ENCODE results near the gene TBCCD1.
A peak's percentile ranks its signal among the peaks of the same experiment; 100 is the strongest.

TBCCD1 gene

DNA sequence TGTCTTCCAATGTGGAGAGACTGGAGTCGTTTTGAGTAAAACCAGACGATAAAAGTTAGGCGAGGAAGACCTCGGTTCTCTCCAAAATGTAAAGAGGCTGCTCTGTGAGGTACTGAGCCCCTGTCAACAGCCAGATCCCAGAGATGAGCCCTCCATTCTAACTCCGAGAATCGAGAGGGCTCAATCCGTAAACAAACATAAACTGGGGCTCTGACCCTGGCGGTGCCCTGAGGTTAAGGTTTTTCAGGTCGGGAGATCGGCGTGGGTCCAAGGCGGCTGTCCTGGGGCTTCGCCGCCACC, 417 bp downstream of the TBCCD1 start:
- TF ChIP-seq, protein P1, sequence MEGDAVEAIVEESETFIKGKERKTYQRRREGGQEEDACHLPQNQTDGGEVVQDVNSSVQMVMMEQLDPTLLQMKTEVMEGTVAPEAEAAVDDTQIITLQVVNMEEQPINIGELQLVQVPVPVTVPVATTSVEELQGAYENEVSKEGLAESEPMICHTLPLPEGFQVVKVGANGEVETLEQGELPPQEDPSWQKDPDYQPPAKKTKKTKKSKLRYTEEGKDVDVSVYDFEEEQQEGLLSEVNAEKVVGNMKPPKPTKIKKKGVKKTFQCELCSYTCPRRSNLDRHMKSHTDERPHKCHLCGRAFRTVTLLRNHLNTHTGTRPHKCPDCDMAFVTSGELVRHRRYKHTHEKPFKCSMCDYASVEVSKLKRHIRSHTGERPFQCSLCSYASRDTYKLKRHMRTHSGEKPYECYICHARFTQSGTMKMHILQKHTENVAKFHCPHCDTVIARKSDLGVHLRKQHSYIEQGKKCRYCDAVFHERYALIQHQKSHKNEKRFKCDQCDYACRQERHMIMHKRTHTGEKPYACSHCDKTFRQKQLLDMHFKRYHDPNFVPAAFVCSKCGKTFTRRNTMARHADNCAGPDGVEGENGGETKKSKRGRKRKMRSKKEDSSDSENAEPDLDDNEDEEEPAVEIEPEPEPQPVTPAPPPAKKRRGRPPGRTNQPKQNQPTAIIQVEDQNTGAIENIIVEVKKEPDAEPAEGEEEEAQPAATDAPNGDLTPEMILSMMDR (IDR thresholded peaks at IDR 0.05) = no peak
- Histone ChIP-seq H3K36me3 (peaks cover 0 to 16% (median 0%) of the 10 kb centered on the region in 3 donors), H3K4me1 (peaks cover 0 to 55% (median 39%) of the 10 kb centered on the region in 4 donors), H3K9me3 (no peaks in the 10 kb centered on the region), H3K4me3 (peak overlapping the region; percentile 96 to 99), H3K27ac (peak overlapping the region; percentile 88), H3K27me3 (no peaks in the 10 kb centered on the region)
- intact Hi-C loops (cut with DNase I; ENCODE audit: low total_unique reads) = loop anchor here (10.0 kb wide), 1 partner anchor 462 kb away; the partner anchor contains the start of gene ETV5
- DNase-seq = no peak

DNA sequence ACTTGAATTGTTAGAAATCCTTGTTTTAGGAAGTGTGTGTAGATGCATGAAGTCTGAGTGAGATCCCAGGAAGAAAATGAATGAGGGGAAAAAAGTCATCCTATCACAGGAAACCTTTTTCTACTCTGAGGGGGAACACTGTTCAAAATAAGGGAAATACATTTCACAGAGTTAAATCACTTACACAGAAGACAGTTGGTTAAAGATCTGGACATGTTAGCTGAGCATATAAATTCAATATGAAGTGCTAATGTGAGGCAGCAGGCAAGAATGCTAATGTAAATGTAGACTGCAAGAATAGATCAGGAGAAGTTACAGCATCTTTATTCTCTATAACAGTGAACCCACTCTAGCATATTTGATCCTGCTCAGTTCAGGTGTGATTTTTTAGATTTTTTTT, 2.6 kb downstream of the TBCCD1 start:
- H3K4me1 ChIP-seq = peaks cover 0 to 42% (median 26%) of the 10 kb centered on the region in 4 donors
- no peak overlapping the region for H3K27ac ChIP-seq
- intact Hi-C loops (cut with DNase I; ENCODE audit: low total_unique reads) = loop anchor here (10.0 kb wide), 1 partner anchor 460 kb away; the partner anchor contains the start of gene ETV5
- no peak for DNase-seq
- no peaks in the 10 kb centered on the region for H3K9me3 ChIP-seq
- no peaks in the 10 kb centered on the region for H3K27me3 ChIP-seq
- peaks cover 0 to 16% (median 0%) of the 10 kb centered on the region in 3 donors for H3K36me3 ChIP-seq
- TF ChIP-seq, protein P1 (IDR thresholded peaks at IDR 0.05) = no peak
- no peak overlapping the region for H3K4me3 ChIP-seq

DNA sequence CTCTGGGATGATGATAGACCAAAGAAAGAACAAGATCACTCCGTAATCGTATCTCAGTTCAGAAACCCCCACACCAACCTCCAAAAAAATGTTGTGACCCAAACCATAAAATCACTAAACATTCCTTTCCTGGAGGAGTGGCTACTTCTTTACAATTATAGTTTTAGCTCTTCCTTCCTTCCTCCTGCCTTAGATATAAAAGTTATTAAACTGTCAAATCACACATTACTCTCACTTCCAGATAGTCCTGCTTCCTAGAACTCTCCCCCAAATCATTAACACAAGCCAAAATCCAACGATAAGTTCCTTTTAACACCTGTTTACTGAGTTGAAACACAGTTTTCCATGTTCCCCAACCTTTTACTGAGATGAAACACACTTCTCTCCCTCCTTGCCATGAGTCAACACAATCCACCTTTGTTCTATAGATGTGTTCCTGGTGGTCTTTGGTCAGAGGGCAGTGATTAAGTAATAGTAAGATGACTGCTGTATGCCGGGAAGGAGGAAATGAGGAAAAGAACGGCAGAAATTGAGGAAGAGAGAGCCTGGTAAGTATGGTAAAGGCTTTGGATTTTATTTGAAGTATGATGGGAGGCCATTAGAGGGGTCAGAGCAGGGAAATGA, 14.6 kb downstream of the TBCCD1 start:
- Histone ChIP-seq H3K27me3 (no peaks in the 10 kb centered on the region), H3K27ac (no peak overlapping the region), H3K9me3 (no peaks in the 10 kb centered on the region), H3K4me3 (no peak overlapping the region), H3K4me1 (no peaks in the 10 kb centered on the region), H3K36me3 (peaks cover 49 to 95% (median 73%) of the 10 kb centered on the region in 3 donors)
- intact Hi-C loops (cut with DNase I; ENCODE audit: low total_unique reads) = no loop called here
- DNase-seq = no peak
- TF ChIP-seq, protein P1 (IDR thresholded peaks at IDR 0.05) = no peak

GRCh38 chr3:186551387-186551786, 15.8 kb downstream of the TBCCD1 start:
- no peaks in the 10 kb centered on the region for H3K9me3 ChIP-seq
- no peaks in the 10 kb centered on the region for H3K27me3 ChIP-seq
- DNase-seq = no peak
- H3K27ac ChIP-seq = no peak overlapping the region
- no peak overlapping the region for H3K4me3 ChIP-seq
- peaks cover 43 to 84% (median 64%) of the 10 kb centered on the region in 3 donors for H3K36me3 ChIP-seq
- H3K4me1 ChIP-seq = no peaks in the 10 kb centered on the region
- TF ChIP-seq, protein P1 (IDR thresholded peaks at IDR 0.05) = no peak
- intact Hi-C loops (cut with DNase I; ENCODE audit: low total_unique reads) = no loop called here

DNA sequence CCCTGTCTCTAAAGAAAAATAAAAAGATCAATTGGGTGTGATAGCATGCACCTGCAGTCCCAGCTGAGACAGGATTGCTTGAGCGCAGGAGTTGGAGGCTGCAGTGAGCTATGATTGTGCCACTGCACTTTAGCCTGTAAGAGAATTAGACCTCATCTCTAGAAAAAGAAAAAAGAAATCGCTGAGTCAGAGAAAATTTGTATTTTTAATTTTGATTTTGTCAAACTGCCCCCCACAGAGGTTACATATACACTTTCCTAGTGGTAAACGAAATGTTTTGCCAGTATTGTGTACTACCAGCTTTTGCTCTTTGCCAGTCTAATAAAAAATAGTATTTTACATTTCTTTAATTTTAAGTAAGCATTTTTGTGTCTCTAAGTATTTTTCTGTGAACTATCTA, 17.6 kb downstream of the TBCCD1 start:
- Histone ChIP-seq H3K4me3 (no peak overlapping the region), H3K4me1 (no peaks in the 10 kb centered on the region), H3K36me3 (peaks cover 36 to 70% (median 52%) of the 10 kb centered on the region in 3 donors), H3K9me3 (no peaks in the 10 kb centered on the region), H3K27ac (no peak overlapping the region), H3K27me3 (no peaks in the 10 kb centered on the region)
- TF ChIP-seq, protein P1 (IDR thresholded peaks at IDR 0.05) = no peak
- intact Hi-C loops (cut with DNase I; ENCODE audit: low total_unique reads) = loop anchor here (10.0 kb wide), 1 partner anchor 565 kb away; no protein-coding TSS in a partner anchor
- no peak for DNase-seq
